DND-41 (cell line): Measurements from ENCODE around the gene CCBE1.

Experiments
- EZH2 ChIP-seq: IDR thresholded peaks from 3 replicates; pipeline ENCODE4 v1.6.1; 2012; ENCODE audit warnings: borderline replicate concordance, low read depth, mild to moderate bottlenecking, moderate library complexity, low read length, inconsistent platforms; ENCODE audit not compliant: severe bottlenecking
- TF ChIP-seq, protein P1 (sequence below): IDR thresholded peaks from 2 replicates; pipeline ENCODE4 v1.5.1; 2012; ENCODE audit warnings: borderline replicate concordance, low read length, moderate library complexity, mild to moderate bottlenecking; ENCODE audit not compliant: poor library complexity, severe bottlenecking; ENCODE audit errors: extremely low read depth

DNA sequence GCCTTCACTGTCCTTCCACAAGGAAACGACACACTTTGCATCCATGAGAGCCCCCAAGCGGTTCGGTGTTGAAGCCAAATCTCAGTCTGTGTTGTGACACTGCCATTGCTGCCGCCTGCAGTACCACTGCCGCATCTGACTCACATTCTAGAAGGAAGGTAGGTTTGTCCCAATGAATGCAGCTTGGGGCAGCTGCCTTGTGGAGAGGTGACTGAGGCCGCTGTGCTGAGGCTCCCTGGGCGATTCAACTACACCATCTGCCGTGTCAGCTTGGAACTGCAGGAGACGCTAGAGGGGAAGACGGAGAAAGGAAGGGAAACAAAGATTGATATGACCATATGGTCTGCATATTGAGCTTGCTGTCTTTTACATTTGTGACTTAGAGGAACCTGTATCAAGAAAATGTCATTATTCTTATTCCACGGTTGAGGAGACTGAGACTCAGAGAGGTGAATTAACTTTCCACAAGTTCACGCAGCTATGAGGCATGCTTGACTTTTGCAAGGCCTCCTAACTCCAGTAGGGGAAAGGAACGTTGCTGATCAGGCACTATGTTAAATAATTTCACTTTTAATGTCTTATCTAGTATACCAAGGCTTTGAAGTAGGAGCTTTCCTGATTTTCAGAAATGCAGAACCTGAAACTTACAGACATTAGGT, 294.7 kb downstream of the CCBE1 start:
- TF ChIP-seq, protein P1, sequence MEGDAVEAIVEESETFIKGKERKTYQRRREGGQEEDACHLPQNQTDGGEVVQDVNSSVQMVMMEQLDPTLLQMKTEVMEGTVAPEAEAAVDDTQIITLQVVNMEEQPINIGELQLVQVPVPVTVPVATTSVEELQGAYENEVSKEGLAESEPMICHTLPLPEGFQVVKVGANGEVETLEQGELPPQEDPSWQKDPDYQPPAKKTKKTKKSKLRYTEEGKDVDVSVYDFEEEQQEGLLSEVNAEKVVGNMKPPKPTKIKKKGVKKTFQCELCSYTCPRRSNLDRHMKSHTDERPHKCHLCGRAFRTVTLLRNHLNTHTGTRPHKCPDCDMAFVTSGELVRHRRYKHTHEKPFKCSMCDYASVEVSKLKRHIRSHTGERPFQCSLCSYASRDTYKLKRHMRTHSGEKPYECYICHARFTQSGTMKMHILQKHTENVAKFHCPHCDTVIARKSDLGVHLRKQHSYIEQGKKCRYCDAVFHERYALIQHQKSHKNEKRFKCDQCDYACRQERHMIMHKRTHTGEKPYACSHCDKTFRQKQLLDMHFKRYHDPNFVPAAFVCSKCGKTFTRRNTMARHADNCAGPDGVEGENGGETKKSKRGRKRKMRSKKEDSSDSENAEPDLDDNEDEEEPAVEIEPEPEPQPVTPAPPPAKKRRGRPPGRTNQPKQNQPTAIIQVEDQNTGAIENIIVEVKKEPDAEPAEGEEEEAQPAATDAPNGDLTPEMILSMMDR, result peak; percentile 66
- no peak for TF ChIP-seq EZH2
